Thyroid gland (tissue), 4 donors: ENCODE data around the gene ABI3BP.

Experiments
- POLR2A ChIP-seq, 2 donors: fragments of 450-650 bp; IDR thresholded peaks; one replicate each; pipeline ENCODE4 v1.6.1; 2017; ENCODE audit warnings: antibody characterized with exemption in 2 of 2, mild to moderate bottlenecking in 2 of 2, moderate library complexity in 1 of 2
- TF ChIP-seq, protein P1 (sequence below), 6 experiments: fragments of 200-600 bp in 3 of 6; fragments of 450-650 bp in 3 of 6; sonication (generic) in 3 of 6; IDR thresholded peaks; one replicate each; pipeline ENCODE4 v1.5.1; 2016 to 2019; ENCODE audit warnings: antibody characterized with exemption in 6 of 6, mild to moderate bottlenecking in 2 of 6, inconsistent platforms in 1 of 6, moderate library complexity in 1 of 6

DNA sequence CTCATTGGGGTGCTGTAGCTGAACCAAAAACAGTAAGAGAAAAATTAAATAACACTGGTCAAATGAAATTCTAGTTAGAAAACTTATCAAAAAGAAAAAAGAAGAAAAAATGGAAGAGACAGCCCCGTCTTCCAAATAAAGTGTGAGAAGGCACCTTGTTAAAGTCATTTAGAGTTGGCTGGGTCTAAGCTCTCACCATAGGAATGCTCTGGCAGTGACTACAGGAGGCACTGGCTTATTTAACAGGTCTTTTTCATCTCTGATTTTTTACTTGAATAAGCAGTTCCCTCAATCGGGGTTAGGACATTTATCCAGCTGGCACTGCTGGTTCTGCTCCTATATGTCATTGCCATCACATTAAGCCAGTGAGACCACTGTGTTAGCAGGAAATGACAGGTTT is 1.6 kb upstream of the ABI3BP start:
- TF ChIP-seq, protein P1, sequence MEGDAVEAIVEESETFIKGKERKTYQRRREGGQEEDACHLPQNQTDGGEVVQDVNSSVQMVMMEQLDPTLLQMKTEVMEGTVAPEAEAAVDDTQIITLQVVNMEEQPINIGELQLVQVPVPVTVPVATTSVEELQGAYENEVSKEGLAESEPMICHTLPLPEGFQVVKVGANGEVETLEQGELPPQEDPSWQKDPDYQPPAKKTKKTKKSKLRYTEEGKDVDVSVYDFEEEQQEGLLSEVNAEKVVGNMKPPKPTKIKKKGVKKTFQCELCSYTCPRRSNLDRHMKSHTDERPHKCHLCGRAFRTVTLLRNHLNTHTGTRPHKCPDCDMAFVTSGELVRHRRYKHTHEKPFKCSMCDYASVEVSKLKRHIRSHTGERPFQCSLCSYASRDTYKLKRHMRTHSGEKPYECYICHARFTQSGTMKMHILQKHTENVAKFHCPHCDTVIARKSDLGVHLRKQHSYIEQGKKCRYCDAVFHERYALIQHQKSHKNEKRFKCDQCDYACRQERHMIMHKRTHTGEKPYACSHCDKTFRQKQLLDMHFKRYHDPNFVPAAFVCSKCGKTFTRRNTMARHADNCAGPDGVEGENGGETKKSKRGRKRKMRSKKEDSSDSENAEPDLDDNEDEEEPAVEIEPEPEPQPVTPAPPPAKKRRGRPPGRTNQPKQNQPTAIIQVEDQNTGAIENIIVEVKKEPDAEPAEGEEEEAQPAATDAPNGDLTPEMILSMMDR (IDR thresholded peaks at IDR 0.05): no peak
- TF ChIP-seq POLR2A (IDR thresholded peaks at IDR 0.05): no peak
